Stimulated activated CD8-positive, alpha-beta memory T cell treated with anti-CD3 and anti-CD28 coated beads, Interleukin-4, amount 100 ng/mL, for 48 hours (primary cell): ENCODE results near the gene TMEM213.

Experiments used
- DNase-seq: peaks from one replicate; pipeline ENCODE4 v3.0.0-alpha.2; 2020

Gene TMEM213

GRCh38 chr7:138878051-138878450 lies 80.3 kb downstream of the TMEM213 start:
- no peak for DNase-seq

GRCh38 chr7:138878856-138879255 lies 81.1 kb downstream of the TMEM213 start:
- DNase-seq: no peak

GRCh38 chr7:138879356-138879755 lies 81.6 kb downstream of the TMEM213 start:
- DNase-seq: no peak

- no peak for DNase-seq
Observed at GRCh38 chr7:138880881-138881578, 83.2 kb downstream of the TMEM213 start.

GRCh38 chr7:138881579-138882188 lies 83.9 kb downstream of the TMEM213 start:
- no peak for DNase-seq

- DNase-seq: no peak
Observed at GRCh38 chr7:138882249-138882648, 84.5 kb downstream of the TMEM213 start.

DNA sequence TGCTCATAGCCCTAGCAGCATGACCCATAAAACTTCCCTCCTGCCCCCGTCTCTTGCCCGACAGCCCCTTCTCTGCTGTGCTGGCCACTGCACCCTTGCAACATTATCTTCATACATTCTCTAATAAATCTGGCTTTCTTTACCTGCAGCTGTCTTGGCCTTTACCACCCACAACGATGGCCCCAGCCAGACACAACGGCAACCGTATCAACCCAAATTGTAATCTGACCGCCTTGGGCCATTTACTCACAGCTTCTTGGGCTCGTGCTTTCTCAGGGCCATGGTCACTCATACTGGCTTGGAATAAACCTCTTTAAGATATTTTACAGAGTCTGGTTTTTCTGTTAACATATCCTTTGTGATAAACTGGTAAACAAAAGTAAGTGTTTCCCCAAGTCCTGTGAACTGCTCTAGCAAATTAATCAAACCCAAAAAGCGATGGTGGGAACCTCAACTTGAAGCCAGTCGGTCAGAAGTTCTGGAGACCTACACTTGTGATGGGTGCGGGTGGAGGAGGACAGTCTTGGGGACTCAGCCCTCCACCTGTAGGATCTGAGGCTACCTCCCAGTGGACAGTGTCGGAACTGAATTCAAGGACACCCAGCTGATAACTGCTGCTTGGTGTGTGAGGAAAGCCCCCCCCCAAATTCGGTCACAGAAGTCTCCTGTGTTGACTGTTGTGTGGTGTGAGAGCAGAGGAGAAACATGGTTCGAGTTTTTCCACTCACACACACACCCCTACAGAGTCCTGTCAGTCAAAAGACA lies 87.8 kb downstream of the TMEM213 start:
- DNase-seq: no peak

DNA sequence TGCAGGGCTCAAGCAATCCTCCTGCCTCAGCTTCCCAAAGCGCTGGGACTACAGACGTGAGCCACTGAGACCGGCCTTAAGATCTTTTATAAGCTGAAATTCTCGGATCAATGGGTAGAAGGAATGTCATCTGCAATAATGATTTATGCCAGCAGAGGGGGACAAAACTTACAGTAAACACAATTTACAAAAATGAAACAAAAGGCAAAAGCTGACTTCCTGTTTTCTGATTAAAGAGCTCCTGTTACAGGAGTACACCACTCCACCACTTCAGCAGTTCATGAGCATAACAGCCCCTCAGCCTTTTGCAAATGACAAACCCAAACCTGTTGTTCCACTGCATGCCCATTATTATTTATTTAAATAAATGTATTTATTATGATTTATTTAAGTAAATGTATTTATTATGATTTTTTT lies 88.7 kb downstream of the TMEM213 start:
- peak; percentile 32 for DNase-seq

GRCh38 chr7:138887085-138887710 lies 89.4 kb downstream of the TMEM213 start:
- DNase-seq: no peak
